ENCODE data around the gene CCDC97.

GRCh38 chr19:41273076-41273475 lies 36.9 kb upstream of the CCDC97 start:
- no peak for TF ChIP-seq POLR2A (IDR thresholded peaks at IDR 0.05)
- TF ChIP-seq CTCF (IDR thresholded peaks at IDR 0.05) = no peak
